PC-9 (cell line): ENCODE data around the gene RBAK. TPM values are rescaled to one million over a fixed set of nuclear protein-coding genes. Genes with fewer than 3 reads are reported as not detected.

Source experiments
- BruUV-seq: library from RNA; stranded (reverse); fragments of 400-500 nt; replicated peaks from 2 replicates; lab custom pipeline; 2021; lab: Mats Ljungman, UMichigan
- CTCF ChIA-PET: fragments of 300-600 bp; sonication (Branson Sonifier 250); formaldehyde crosslinking; loops from one replicate; lab custom pipeline; 2022; ENCODE audit warnings: antibody characterized with exemption; lab: Charles Lee
- POLR2A ChIA-PET: fragments of 300-600 bp; sonication (Branson Sonifier 250); formaldehyde crosslinking; loops from one replicate; lab custom pipeline; 2022; ENCODE audit warnings: antibody characterized with exemption; ENCODE audit not compliant: unreplicated experiment; lab: Charles Lee
- DNase-seq, 2 experiments: peaks; one replicate each; pipeline versions ENCODE4 v3.0.0 to v3.0.0-alpha.2; 2015 to 2022; ENCODE audit warnings: mixed read lengths in 1 of 2
- H2AFZ ChIP-seq: fragments of 200-600 bp; sonication (generic); 2 replicates; pipeline ENCODE4 v1.8.1; 2017; ENCODE audit warnings: antibody characterized with exemption
- H3F3A ChIP-seq: fragments of 200-600 bp; sonication (generic); 2 replicates; pipeline ENCODE4 v1.8.1; 2017; ENCODE audit warnings: antibody characterized with exemption, mild to moderate bottlenecking, low read depth; ENCODE audit not compliant: insufficient read depth
- H3K27ac ChIP-seq: fragments of 200-600 bp; sonication (generic); 2 replicates; pipeline ENCODE4 v1.6.1; 2016; ENCODE audit warnings: mixed run types
- H3K27me3 ChIP-seq: fragments of 200-600 bp; sonication (generic); 2 replicates; pipeline ENCODE4 v1.6.1; 2016; ENCODE audit warnings: low read depth, mixed run types; ENCODE audit not compliant: insufficient read depth
- H3K36me3 ChIP-seq: fragments of 200-600 bp; sonication (generic); 2 replicates; pipeline ENCODE4 v1.6.1; 2016; ENCODE audit warnings: low read depth, mixed run types
- H3K4me1 ChIP-seq: fragments of 200-600 bp; sonication (generic); replicated peaks from 2 replicates; pipeline ENCODE4 v1.6.1; 2016; ENCODE audit warnings: mixed run types; ENCODE audit not compliant: insufficient read depth
- H3K4me2 ChIP-seq: fragments of 200-600 bp; sonication (generic); 2 replicates; pipeline ENCODE4 v1.6.1; 2017; ENCODE audit warnings: mixed run types
- H3K4me3 ChIP-seq: fragments of 200-600 bp; sonication (generic); 2 replicates; pipeline ENCODE4 v1.6.1; 2016; ENCODE audit warnings: mixed run types
- H3K79me2 ChIP-seq: fragments of 200-600 bp; sonication (generic); 2 replicates; pipeline ENCODE4 v1.6.1; 2017; ENCODE audit warnings: low read depth, mixed run types
- H3K9me2 ChIP-seq: fragments of 200-600 bp; sonication (generic); 2 replicates; pipeline ENCODE4 v1.8.1; 2017; ENCODE audit warnings: mild to moderate bottlenecking; ENCODE audit not compliant: insufficient read depth
- H3K9me3 ChIP-seq: fragments of 200-600 bp; sonication (generic); 2 replicates; pipeline ENCODE4 v1.8.1; 2016; ENCODE audit warnings: low read depth; ENCODE audit not compliant: insufficient read depth
- H4K20me1 ChIP-seq: fragments of 200-600 bp; sonication (generic); 2 replicates; pipeline ENCODE4 v1.8.1; 2017; ENCODE audit not compliant: insufficient read depth
- EZH2 ChIP-seq: fragments of 200-600 bp; sonication (generic); IDR thresholded peaks from 2 replicates; pipeline ENCODE4 v1.8.0; 2017; ENCODE audit warnings: antibody characterized with exemption, low read depth
- intact Hi-C: fragments of 100-400 bp; cut with micrococcal nuclease; formaldehyde crosslinking; loops from one replicate; pipeline ENCODE4 v1.10.0; 2022; ENCODE audit not compliant: unreplicated experiment
- total RNA-seq: library from RNA; stranded (reverse); gene quantifications from 2 replicates; pipeline ENCODE4 v1.2.3, GENCODE V29; 2021
- TF ChIP-seq, protein P1 (sequence below): fragments of 200-600 bp; sonication (generic); conservative IDR thresholded peaks from 2 replicates; pipeline ENCODE4 v1.6.1; 2017; ENCODE audit warnings: mixed run types, antibody characterized with exemption, mild to moderate bottlenecking, moderate library complexity

Gene RBAK
- total RNA-seq, 1 experiment from 2014 or later, result 12.4 TPM

DNA sequence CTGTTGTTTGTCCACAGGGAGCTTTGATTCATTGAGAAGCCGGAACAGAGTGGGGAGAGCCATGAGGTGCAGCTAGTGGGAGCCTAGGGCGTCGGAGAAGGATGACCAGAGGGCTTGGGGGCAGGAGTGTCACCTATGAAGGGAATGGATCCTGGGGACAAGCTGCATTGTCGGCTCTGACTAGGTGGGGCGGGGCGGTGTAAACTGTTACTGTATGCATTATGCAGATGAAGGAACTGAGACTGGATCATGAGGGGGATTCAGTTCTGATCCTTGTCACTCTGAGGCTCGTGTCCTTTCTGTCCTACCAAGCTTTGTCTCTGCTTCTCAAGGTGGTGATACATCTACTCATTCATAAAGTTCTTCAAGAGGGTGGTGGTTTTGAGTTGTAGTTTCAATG, 46.8 kb upstream of the RBAK start:
- ChIA-PET CTCF (interaction anchor here (0.6 to 0.7 kb wide), 2 partner anchors 86 to 210 kb away, joined by 4 to 5 read pairs; no protein-coding TSS in a partner anchor), POLR2A (no interaction called here)
- no peaks in the 10 kb centered on the region for H3K9me2 ChIP-seq
- intact Hi-C loops, result no loop called here
- no peak for TF ChIP-seq EZH2
- TF ChIP-seq, protein P1, sequence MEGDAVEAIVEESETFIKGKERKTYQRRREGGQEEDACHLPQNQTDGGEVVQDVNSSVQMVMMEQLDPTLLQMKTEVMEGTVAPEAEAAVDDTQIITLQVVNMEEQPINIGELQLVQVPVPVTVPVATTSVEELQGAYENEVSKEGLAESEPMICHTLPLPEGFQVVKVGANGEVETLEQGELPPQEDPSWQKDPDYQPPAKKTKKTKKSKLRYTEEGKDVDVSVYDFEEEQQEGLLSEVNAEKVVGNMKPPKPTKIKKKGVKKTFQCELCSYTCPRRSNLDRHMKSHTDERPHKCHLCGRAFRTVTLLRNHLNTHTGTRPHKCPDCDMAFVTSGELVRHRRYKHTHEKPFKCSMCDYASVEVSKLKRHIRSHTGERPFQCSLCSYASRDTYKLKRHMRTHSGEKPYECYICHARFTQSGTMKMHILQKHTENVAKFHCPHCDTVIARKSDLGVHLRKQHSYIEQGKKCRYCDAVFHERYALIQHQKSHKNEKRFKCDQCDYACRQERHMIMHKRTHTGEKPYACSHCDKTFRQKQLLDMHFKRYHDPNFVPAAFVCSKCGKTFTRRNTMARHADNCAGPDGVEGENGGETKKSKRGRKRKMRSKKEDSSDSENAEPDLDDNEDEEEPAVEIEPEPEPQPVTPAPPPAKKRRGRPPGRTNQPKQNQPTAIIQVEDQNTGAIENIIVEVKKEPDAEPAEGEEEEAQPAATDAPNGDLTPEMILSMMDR, result no peak
- H3K79me2 ChIP-seq, result no peaks in the 10 kb centered on the region
- no peak overlapping the region for H3K4me2 ChIP-seq
- no peak overlapping the region for H3K4me3 ChIP-seq
- H3K36me3 ChIP-seq, result no peaks in the 10 kb centered on the region
- no peaks in the 10 kb centered on the region for H3K27me3 ChIP-seq
- H3K9me3 ChIP-seq, result no peaks in the 10 kb centered on the region
- BruUV-seq, result no TSS peak
- H3K27ac ChIP-seq, result no peak overlapping the region
- H3F3A ChIP-seq, result no peaks in the 10 kb centered on the region
- no peaks in the 10 kb centered on the region for H4K20me1 ChIP-seq
- no peak for DNase-seq
- H2AFZ ChIP-seq, result no peak overlapping the region
- no peaks in the 10 kb centered on the region for H3K4me1 ChIP-seq

DNA sequence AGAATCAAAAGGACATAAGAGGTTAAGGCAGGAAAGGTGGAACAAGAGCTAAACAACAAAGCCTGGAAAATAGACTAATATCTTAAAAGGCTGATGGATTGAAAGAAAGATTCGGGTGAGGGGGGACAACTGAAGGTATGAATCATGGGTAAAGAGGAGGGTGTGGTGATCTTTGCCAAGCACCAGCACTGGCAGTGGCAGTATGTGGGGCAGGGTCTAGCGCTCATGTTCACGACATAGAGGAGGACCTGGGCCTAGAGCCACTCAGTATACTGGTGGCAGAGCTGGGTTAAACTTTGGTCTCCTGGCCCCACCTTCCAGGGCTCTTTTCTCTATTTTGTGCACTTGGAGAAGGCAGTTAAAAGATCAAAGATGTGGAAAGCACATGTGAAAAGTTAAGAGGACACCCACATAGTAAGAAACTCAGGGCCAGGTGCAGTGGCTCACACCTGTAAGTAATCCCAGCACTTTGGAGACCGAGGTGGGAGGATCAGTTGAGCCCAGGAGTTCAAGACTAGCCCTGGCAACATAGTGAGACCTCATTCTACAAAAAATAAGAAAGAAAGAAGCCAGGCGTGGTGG, 46.2 kb upstream of the RBAK start:
- Histone ChIP-seq H2AFZ (no peak overlapping the region), H3K9me2 (no peaks in the 10 kb centered on the region), H3F3A (no peaks in the 10 kb centered on the region), H3K4me1 (no peaks in the 10 kb centered on the region), H3K9me3 (no peaks in the 10 kb centered on the region), H4K20me1 (no peaks in the 10 kb centered on the region), H3K79me2 (no peaks in the 10 kb centered on the region), H3K4me3 (no peak overlapping the region), H3K4me2 (no peak overlapping the region), H3K36me3 (no peaks in the 10 kb centered on the region), H3K27me3 (no peaks in the 10 kb centered on the region), H3K27ac (no peak overlapping the region)
- ChIA-PET CTCF (interaction anchor here (0.6 to 0.7 kb wide), 2 partner anchors 86 to 209 kb away, joined by 4 to 5 read pairs; no protein-coding TSS in a partner anchor), POLR2A (no interaction called here)
- intact Hi-C loops, result no loop called here
- no peak for DNase-seq
- TF ChIP-seq, protein P1, result no peak
- no peak for TF ChIP-seq EZH2
- no TSS peak for BruUV-seq

DNA sequence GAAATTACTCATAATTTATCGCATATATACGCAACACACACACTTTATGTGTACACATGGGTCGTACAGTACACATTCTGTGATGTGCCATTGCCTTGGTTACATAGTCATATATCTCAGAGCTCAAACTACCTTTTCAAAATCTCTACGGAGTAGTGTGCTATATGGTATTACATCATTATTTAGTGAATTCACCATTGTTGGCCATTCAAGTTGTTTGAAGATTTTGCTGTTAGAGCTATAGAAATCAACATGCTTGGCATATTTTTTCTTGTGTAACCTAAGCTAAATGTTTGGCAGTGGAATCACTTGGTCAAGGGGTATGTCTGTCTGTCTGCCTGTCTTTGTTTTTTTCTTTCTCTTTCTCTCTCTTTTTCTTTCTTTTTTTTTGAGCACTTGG, 44.7 kb upstream of the RBAK start:
- no peak overlapping the region for H3K4me3 ChIP-seq
- H3K27me3 ChIP-seq, result no peaks in the 10 kb centered on the region
- H3K4me1 ChIP-seq, result no peaks in the 10 kb centered on the region
- H3K9me3 ChIP-seq, result no peaks in the 10 kb centered on the region
- 0 out of 2 replicates have a peak, but pooled peaks cover 4% of the 10 kb centered on the region for H3K36me3 ChIP-seq
- H3K79me2 ChIP-seq, result no peaks in the 10 kb centered on the region
- BruUV-seq, result no TSS peak
- no peak overlapping the region for H2AFZ ChIP-seq
- DNase-seq, result no peak
- intact Hi-C loops, result no loop called here
- H3K4me2 ChIP-seq, result no peak overlapping the region
- no peaks in the 10 kb centered on the region for H3K9me2 ChIP-seq
- H3F3A ChIP-seq, result no peaks in the 10 kb centered on the region
- ChIA-PET POLR2A (no interaction called here), CTCF (no interaction called here)
- no peak overlapping the region for H3K27ac ChIP-seq
- TF ChIP-seq EZH2, result no peak
- TF ChIP-seq, protein P1, result no peak
- no peaks in the 10 kb centered on the region; the same call in 1 of the 2 replicates for H4K20me1 ChIP-seq
